GM18873 (cell line): ENCODE results near the gene KLHL40.

Experiments used
- ATAC-seq: cut with Tn5 transposase; IDR thresholded peaks from one replicate; pipeline ENCODE4 v1.9.1; 2021; ENCODE audit warnings: mild to moderate bottlenecking, moderate library complexity, moderate number of reproducible peaks; ENCODE audit not compliant: unreplicated experiment, low FRiP score

KLHL40 gene

DNA sequence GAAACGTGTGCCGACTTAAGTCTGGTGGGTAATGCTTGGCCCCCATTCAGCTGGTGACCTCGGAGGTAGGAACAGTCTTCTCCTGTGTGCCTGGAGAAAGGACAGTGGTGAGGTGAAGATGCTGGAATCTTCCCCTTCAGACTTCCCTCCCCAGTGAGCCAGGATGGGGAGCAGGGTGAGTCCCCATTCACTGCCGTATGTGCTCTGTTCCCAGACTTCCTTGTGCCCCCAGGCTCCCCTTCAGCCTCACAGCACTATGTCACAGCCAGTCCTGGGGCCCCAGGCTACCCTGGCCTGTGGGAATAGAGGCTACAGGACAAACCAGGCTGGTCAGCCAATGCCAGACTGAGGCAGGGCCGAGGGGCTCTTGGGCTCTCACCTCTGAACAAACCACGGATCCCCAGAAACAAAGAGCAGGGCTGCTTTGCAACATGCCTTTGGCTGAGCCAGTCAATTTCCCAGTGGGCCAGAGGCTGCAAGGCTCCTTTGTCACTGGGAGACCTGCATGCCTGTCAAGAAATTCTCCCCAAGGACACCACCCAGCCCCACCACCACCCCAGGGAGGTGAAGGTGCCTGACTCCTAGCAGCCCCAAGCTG, 49.0 kb downstream of the KLHL40 start:
- no peak for ATAC-seq

DNA sequence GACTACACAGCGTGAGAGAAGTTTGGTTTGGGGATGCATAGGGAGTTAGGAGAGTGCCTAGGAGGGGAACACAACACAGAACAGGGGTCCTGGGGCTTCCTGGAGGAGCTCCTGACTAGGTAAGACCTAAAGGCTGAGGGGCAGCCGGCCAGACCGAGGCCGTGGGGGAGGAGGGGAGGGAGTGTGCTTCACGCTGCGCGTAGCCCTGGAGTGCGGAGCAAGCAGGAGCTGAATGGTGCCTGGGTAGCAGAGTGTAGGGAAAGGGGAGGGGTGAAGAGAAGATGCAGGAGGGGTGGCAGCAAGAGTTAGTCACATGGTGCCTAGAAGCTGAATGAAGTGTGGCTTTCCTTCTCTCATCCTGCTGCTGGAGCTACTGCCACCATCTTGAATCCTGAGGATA, 49.7 kb downstream of the KLHL40 start:
- ATAC-seq: no peak

DNA sequence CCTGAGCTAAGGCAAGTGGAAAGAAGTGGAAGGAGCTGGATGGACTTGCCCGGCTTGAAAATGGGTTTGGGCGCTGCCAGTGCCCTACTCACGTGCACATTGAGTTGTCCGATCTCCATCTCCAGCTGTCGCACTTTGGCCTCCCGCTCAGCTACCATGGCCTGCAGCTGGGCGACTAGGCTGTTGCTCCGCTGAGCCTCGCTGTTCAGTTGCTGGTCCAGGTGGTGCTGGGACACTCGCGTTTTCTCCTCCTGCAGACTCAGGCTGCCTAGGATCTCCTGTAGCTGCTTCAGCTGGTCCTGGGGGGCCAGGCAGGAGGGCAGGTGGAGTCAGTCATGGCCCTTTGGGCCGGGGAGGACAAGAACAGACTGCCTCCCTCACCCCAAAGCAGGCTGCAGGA, 50.3 kb downstream of the KLHL40 start:
- ATAC-seq: no peak

DNA sequence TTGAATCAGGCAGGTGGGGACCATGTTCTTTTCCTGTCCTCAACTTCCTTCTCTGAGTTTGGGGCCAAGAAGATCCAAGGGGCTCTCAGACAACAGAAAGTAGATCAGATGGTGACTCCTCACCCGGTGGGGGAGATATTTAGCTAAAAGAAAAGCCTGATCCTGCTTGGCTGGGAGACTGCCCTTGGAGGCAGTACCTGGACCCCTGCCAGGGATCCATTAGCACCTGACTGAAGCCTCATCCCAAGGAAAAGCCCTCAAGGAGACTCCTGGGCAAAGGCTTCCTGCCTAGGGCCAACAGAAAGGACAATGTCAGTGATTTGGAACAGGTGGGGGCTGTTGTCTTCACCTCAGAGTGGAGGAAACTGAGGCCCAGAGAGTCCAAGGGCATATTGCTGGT, 50.7 kb downstream of the KLHL40 start:
- ATAC-seq: no peak

DNA sequence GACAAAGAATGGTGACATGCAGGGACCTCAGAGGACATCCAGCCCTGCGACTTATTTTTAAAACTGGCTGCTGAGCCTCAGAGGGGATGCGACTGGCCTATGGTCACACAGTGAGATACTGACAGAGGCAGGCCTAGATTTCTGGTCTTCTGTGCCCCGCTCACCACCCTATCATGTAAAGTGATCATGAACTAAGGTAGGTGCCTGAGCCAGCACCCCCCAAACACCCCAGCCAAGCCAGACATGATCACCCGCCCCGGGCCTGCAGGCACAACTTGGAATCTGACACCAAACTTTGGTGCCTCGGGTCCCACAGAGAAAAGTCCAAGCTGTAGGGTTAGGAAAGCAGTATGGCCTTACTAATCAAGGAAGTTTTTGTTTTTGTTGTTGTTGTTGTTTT, 51.2 kb downstream of the KLHL40 start:
- ATAC-seq: no peak

DNA sequence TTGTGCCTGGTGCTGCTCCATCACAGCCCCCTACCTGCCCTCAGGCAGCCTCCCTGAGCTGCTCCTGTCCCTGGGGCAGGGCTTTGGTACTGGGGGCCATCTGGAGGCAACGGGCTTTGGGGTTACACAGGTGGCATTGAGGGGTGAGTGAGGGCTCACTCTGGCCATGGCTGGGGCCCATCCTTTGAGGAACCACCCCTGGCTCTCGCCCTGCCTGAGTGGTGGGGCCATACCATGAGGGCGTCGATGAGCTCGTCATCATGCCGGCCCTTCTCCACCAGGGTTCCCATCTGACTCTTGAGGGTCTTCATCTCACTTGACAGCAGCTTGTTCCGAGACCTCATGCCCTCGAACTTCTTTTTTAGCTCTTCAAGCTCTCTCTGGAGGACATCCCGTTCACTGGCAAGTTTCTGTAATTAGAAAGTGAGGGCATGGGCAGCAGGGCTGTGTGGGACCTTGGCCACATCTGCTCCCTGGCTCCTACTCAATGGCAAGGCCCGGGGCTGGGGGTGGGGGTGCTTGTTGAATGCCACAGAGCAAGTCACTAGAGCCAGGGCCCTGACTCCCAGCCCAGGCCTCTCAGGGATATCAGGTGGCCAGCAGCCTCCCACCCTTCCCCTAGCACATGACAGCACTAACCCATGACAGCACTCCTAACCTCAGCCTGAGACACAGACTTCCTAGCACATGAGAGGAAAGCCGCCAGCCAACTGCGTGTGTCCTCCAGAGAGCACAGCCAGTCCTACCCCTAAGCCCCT, 54.2 kb downstream of the KLHL40 start:
- ATAC-seq: no peak

DNA sequence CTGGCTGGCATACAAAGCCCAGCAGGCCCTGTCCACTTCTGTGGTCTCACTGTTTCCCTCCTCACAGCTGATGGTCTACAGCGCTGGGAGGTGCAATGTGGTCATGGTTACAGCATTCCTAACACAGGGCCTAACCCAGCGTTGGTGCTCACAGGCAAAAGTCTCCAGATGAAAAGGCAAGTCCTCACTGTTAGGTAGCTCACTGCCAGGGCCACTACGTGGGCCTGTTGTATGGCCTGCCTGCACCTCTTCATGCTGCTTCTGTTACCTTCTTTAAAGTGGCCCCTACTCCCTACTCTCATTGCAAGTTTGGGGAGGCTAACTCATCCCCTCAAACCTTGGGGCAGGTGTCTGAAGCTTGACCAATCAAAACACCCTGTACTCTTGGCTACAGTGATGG, 56.5 kb downstream of the KLHL40 start:
- ATAC-seq: no peak
